Non-pigmented ciliary epithelial cell (primary cell): ENCODE data around the gene CELF2.
"Not testable (repeated sequence)": the region's sequence is repeated elsewhere in the genome, so short reads cannot be mapped to it uniquely, and the experiment has no call there.

Source experiments
- DNase-seq: peaks from one replicate; pipeline ENCODE4 v3.0.0-alpha.2; 2010; ENCODE audit warnings: low read depth

Gene CELF2

DNA sequence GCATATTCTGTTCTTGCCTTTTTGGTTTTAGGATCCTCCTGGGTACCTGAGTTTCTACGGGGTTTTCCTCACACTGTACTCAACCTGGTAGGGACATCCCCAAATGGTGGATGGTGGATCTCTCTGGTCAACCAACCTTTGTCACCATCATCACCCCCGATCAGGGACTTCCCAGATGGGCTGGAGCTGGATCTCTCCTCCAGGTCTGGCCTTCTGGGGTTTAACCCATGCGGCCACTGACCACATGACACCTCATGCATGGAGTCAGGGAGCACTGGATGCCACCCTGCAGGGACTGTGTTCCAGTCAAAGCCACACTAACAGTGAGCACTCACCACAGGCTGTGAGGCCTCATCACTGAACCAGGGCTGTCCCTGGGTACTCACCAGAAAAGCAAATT, 80.0 kb downstream of the CELF2 start:
- no peak for DNase-seq

DNA sequence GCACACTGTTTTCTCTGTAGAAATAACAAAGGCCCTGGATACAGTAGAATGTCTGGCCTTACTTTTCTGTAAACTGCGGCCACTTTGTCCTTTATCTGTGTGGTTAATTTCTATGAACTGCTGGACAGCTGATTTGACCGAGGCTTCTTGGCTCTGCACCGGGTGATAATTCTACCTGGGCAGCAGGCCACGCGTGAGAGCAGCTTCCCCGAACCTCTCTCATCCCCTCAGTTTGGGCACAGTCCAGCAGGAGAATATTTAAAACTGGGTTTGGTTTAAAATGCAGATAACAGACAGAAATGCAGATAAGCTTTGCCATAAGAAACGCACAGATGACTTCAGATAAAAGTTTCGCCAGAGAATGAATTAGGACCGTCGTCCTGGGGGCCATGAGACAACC, 81.0 kb downstream of the CELF2 start:
- no peak for DNase-seq

DNA sequence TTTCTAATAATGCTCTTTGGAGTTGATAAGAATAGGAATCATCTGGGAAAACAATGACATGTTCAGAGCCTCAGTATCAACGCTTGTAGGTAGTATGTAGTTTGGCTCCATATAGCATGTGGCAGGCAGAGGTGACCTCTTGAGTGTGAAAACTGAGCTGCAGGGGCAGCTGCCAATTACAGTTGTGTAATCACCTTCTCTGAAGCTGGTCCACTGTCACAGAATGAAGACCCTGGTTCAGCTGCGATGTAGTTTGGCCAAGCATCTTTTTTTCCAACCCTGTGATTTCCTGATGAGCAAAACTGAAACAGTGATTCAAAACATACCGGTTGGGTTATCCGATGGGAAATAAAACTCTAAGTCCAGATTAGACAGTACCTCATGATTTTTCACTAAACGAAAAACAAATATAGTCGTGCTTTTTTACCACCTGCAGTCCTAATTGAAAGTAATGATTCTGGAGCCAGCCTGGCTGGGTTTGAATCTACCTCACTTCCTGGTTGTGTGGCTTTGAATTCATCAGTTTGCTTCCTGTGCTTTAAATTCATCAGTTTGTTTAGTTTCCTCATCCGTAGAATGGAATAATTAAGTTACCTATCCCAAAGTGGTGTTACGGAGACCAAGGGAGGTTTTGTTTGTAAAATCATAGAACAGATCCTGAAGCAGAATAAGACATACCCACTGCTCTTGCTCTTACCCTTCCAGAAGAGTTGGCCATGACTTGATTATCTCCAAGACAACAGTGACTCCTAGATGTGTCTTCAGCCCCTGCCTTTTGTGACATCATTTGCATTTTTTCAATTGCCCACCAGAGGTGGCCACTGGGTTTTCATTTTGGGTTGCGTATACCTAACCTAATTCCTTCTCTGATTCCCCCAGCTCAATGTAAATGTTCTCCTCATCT, 87.4 kb downstream of the CELF2 start:
- no peak for DNase-seq

DNA sequence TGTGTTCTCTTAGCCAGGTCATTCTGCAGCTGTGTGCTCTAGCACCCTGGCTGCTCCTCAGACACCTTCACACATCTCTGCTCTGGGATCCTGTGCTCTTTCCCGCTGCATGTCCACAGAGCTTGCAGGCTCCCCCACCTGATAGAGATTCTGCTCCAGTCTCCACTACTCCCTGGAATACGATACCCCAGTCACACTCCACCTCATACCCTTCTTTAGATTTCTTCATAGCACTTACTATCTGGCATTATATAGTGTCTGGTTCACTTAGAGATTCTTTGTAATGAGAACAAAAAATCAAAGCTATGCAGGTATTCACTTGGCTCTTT, 88.0 kb downstream of the CELF2 start:
- no peak for DNase-seq

DNA sequence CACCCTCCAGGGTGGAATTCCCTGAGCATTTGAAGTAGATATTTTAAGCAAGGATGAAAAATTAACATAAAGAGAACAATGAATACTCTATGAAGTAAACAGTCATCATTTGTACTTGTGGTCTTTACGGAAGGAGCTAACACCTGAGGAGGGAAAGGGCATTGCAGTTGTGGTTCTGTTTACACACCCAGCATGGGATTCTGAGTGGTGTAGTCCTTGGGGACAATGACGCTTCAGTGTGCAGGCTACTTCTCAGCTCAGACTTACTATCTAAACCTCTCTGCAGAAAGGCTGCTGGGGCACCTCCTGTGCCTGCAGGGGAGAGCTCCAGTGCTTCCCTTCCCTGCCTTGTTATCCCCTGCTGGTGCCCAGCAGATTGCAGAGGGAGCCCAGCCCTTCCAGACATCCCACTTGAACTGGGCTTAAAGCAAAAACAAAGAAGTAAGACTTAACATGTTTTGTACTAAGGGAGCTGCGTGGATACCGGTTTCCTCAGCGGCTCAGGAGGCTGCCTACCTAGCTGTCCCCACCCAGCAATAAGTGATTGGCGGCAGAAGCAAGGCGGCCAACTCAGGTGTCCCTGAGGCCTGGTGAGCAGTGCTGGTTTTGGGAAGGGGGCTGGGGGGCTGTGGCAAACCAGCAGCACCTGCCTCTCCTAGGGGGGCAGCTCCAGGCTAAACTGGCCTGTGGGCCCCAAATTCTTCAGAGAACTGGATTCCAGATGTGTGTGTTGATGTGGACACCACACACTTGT, 89.1 kb downstream of the CELF2 start:
- no peak for DNase-seq

DNA sequence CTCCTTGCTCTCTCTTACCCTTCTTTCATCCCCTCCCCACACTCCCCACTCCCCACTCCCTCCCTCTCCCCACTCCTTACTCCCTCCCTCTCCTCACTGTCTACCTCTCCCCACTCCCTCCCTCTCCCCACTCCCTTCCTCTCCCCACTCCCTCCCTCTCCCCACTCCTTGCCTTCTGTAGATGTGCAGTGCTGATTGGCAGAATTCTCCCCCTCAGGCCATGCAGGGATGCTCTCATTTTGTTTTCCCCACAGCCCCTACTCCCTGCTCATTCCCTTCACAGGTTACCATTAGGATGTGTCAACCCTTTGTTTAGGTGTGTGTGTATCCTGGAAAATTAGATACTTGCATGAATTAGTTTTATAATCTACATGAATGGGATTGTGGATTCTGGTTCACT, 90.3 kb downstream of the CELF2 start:
- DNase-seq: no peak

DNA sequence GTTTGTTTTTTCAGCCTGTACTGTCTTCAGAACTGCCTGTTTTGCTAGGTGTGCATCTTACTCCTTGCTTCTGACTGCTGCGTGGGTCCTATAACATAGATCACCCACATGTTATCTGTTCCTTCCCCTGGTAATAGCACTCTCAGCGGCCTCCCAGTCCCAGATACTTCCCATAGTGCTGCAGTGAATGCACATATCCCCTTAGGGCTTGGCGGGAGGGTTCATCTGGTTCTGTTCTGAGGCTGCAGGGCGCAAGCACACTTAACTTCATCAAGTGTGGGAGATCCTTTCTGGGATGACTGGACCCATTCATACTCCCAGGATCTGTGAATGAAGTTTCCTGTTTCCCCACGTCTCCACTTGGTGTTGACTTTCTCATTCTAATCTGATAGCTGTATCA, 90.7 kb downstream of the CELF2 start:
- DNase-seq: no peak

DNA sequence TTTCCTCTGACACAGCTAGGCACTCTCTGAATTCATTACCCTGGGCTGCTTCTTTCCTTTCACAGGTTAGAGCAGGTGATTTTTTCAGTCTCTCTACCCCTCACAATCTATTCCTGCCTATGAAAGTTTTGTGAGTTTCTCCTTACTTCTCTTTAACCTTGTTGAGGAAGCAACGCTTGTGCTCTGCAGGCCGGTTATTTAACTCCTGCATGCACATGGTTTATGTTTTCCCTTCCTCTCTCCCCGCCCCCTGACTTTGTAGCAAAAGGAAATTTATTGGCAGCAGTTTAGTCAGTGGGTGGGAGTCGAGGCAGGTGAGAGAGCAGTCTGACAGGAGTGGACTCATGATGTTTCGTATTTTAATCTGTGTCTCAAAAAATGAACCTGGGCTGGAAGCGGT, 91.9 kb downstream of the CELF2 start:
- no peak for DNase-seq

DNA sequence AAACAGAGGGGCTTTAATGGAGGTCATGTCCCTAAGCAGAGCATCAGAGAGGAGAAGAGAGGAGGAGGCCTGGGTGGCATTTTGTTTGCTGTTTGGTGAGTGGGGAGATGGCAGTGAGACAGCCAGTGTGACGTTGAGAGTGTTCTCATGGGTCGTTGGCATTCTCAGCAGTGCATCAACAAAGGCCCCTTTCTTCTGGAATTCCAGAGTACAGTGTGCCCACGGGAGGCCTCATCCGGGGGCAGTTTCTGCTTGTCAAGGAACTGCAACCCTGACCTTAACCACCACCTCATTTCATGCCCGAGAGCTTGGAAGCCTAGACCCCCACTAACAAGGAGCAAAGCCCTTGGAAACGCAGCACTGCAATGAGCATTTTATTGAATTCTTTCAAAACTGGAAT, 92.9 kb downstream of the CELF2 start:
- no peak for DNase-seq

DNA sequence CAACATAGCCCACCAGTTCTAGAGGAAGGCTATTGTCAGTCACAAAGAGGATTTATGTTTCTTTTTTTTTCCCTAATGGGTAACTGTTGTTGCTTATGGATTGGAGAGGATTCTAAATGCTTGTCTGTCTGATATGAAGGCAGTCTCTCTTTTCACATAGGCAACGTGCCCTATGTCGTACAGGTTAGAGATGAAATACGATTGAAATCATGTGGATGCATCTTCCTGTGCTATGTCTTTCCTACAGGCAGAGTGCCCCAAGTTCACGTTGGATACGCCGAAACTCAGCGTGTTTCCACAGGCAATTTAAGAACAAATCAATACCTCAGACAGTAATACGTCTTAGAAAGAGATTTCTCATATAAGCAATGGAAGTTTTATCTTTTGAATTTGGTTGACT, 93.8 kb downstream of the CELF2 start:
- no peak for DNase-seq

DNA sequence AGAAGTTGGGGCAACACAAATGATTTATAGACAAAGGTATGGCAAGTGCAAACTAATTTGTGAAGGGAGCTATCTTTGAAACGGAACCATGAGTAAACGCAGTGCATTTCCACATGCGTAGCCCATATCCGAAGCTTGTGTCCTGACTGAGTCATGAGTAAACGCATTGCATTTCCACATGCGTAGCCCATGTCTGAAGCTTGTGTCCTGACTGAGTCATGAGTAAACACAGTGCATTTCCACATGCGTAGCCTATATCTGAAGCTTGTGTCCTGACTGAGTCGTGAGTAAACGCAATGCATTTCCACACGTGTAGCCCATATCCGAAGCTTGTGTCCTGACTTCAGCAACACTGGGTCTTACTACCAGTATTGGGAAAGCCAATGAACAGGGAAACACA, 95.0 kb downstream of the CELF2 start:
- no peak for DNase-seq

DNA sequence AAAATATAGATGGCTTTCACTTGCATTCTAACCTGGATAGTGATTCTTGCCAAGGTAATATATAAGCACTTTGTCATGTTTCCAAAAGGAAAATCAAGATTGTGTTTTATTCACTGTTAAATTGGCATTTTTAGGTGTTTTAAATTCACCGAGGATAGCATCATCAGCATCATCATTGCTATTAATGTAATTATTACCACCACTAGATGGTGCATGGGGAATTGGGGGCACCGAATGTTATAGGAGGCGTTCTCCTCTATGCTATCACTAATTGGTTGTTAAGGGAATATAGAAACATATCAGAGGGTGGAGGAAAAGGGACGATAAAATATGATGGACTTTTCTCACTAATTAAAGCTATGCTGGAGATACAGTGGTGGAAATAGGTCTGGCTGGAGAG, 95.5 kb downstream of the CELF2 start:
- no peak for DNase-seq

DNA sequence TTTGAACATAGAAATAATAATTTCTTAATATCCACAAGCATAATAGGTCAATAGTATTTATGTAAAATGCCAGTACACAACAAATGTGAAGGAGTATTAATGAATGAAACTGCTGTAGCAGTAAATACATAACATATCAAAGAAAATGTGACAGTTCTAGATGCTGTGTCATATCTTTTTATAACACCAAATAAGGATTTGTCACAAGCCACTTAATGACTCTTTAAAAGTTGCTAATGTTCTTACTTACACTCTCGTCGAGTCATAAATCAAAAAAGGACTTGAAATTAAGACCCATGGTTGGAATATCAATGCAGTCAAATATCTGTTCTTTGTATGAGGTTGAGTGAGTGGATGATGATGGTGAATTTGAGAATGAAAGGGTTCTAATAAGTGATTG, 96.6 kb downstream of the CELF2 start:
- no peak for DNase-seq

DNA sequence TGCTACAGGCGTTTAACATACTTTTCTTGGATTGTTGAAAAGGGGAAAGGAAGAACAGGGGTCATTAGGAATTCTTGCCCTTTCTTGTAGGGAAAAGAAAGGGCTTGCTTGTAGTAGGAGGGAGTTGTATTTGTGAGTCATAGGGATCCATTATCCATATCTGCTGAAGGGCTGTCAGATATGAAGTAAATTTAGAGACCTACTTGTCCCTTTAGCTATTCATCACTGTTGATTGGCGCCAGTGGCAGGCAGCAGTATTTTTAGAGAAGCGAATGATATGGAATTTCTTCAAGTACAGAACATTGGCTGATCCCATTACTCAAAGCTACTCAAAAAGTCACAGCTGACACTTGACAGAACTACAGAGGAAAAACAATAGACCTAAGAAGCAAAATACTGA, 97.7 kb downstream of the CELF2 start:
- DNase-seq: no peak

DNA sequence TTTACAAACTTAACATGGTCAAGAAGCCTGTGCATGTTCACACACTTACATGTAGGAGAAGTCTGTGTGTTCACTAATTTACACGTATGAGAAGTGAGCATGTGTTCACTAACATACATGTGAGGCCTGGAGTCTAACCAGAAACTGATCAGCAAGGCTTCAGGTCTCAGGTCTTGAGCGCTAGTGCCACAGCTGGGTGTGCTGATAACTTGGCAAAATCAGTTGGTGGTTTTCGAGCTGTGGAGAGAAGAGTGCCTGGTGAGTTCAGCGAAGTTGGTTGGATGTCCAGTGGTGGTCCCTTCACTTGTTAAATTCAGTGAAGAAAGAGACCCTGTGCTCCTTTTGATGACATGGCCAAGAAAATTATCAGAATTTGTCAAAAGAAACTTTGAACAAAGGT, 98.7 kb downstream of the CELF2 start:
- DNase-seq: no peak

DNA sequence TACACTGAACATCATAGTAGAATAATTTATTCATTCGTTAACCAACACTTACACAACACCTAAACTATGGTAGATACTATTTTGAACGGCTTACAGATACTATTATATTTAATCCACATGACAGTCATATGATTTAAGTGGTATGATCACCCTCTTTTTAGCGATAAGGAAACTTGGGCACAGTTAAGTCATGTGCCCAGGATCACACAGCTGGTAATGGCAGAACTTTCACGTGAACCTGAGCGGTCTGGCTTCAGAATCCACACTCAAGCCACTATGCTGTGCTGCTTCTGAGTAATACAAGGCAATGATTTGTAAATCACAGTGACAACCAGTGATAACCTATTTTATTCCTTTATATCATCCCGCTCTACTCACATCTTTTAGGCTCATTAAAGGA, 99.1 kb downstream of the CELF2 start:
- no peak for DNase-seq

DNA sequence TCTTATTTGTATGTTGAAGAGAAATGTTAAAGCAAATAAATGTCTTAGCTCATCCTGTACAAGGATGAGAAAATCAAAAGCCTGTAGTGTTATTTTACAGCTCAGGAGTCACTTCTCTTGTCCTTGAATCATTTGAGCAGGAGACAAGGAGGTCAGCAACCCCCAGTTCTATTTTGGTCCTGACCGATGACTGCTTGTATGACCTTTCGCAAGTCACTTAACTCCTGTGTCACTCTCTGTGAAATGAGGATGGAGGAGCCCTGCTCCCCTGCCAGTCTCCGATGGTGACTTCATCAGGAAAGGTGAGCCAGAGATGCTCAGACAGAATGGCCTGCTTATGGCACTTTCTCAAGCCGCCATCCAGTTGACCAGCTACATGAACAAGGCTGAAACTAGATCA, 101.0 kb downstream of the CELF2 start:
- DNase-seq: no peak

DNA sequence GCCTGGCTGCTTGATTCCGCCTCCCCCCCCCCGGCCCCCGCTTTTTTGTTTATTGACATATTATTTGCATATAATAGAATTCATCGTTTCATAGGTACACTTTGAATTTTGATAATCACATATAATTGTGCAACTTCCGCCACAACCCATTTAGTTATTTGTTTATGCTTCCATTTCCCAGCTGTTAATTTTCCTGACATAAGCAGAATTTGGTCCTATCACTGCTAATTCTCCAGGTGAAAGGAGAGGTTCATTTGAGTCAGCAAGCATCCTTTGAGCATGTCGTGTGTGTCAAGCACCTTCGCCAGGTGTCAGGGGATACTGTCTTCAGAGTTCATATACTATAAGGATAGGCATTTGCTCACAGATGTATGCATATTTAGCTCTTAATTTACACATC, 102.2 kb downstream of the CELF2 start:
- DNase-seq: no peak

DNA sequence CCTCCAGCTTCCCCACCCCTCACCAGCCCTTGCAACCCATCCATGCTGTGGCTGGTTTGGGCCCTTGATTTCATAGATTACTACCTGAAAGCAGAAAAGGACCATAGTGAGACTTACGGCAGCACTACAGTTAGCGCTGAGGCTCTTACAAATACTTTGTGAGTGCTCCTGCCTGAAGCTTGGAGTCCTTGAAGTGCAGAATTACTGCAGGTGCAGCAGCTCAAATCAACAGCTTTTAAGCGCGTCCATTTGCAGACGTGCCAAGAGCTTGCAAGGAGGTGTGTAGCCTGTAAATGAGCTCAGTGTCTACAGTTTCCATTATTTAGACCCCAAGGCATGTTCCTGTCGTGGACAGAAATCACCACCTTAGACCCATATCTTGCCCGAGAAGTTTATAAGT, 103.0 kb downstream of the CELF2 start:
- no peak for DNase-seq

DNA sequence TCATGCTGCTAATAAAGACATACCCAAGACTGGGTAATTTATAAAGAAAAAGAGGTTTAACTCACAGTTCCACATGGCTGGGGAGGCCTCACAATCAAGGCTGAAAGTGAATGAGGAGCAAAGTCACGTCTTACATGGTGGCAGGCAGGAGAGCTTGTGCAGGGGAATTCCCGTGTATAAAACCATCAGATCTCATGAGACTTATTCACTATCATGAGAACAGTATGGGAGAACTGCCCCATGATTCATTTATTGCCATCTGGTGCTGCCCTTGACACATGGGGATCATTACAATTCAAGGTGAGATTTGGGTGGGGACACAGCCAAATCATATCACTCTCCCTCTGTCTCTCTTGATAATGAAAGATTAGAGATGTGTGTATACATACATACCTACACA, 106.2 kb downstream of the CELF2 start:
- not testable (repeated sequence) for DNase-seq

DNA sequence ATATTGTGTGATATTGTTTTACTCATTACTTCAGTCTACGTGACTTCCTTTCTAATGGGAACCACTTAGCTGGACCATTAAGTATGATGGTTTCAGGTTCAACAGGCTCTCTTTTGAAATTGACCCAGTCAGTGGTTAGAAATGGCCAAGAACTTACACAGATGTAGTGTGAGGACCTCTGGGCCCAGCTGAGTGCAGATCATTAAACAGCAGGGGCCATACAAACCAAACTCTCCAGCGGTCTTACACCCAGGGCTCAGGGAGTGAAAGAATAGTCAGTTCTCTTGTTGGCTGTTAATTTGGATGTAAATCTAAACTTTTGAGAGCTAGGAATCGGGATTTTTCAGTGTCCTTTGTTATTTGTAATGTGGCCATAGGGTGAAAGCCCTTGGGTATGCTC, 107.3 kb downstream of the CELF2 start:
- DNase-seq: no peak

DNA sequence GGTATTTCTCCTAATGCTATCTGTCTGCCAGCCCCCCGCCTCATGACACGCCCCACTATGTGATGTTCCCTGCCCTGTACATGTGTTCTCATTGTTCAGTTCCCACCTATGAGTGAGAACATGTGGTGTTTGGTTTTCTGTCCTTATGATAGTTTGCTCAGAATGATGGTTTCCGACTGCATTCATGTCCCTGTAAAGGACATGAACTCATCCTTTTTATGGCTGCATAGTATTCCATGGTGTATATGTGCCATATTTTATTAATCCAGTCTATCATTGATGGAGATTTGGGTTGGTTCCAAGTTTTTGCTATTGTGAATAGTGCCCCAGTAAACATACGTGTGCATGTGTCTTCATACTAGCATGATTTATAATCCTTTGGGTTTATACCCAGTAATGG, 109.3 kb downstream of the CELF2 start:
- not testable (repeated sequence) for DNase-seq

DNA sequence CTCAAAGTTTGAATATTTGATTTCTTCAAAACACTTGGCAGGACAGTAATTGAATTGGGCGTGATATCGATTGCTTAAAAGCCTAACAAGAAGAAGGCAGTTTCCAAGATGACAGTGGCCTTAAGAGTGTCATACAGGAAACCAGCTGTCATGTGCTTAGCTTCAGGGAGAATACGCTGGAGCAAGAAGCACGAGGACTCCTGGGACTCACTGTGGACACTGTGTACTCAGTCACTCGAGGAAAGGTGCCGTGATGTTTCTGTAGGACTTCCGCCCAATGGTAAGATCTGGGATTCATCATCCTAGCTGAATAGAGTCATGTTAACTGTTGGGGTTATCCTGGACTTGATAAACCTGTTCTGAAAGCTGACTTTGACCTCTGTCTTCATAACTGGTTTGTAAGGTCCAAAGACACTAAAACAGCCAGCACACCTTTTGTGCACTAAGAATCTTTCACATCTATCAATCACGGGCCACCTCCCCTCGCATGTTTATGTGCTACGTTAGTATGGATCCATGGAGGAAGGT, 113.5 kb downstream of the CELF2 start:
- DNase-seq: no peak

DNA sequence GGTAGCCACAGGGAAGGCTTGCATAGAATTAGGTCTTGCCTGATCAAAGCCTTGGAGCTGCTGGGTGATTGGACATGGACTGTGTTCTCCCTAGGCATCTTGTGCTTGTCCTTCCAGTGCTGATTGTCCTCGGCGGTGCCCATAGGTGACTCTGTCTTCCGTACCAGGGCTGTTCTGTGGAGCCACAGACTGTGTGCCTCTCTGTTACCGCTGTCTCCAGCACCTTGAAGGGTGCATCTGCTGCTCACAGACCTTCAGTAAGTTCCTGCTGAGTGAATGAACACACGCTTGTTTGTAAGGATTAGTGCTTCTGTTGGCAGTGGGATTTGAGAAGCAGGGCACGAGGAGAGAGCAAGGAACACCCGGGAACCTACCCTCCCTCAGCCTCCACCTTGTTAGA, 116.7 kb downstream of the CELF2 start:
- DNase-seq: no peak
